Pancreas (tissue), 10 donors: ENCODE measurements around the gene GABRG2. TPM values are rescaled to one million over a fixed set of nuclear protein-coding genes. Genes with fewer than 3 reads are reported as not detected.
A peak's percentile ranks its signal among the peaks of the same experiment; 100 is the strongest.

Experiments
- ATAC-seq, 4 donors: fragments of 200-7000 bp; cut with Tn5 transposase; one replicate each; pipeline versions ENCODE4 v1.8.0 to v1.9.1; 2020; ENCODE audit warnings: mild to moderate bottlenecking in 4 of 4, moderate library complexity in 4 of 4
- DNase-seq, 6 donors: peaks; one replicate each; pipeline ENCODE4 v3.0.0-alpha.2; 2020
- FAIRE-seq: peaks from 2 replicates; lab custom pipeline; 2012; peaks lifted over from hg19 to GRCh38; lab: Jason Lieb, UNC
- H3K27ac ChIP-seq, 4 donors: fragments of 200-600 bp; sonication (generic); 1 replicate in 3 of 4; 2 replicates in 1 of 4; pipeline versions ENCODE4 v1.5.0 to v1.8.0; 2020
- H3K27me3 ChIP-seq, 4 donors: fragments of 200-600 bp; one replicate each; pipeline ENCODE4 v1.8.0; 2021
- H3K36me3 ChIP-seq, 3 donors: fragments of 200-600 bp; sonication (generic) in 1 of 3; one replicate each; pipeline versions ENCODE4 v1.5.0 to v1.8.0; 2020 to 2021
- H3K4me1 ChIP-seq, 3 donors: fragments of 200-600 bp; one replicate each; pipeline ENCODE4 v1.8.0; 2021
- H3K4me3 ChIP-seq, 4 donors: fragments of 200-600 bp; sonication (generic) in 2 of 4; one replicate each; pipeline versions ENCODE4 v1.5.0 to v1.8.0; 2020 to 2021
- H3K9me3 ChIP-seq, 4 donors: fragments of 200-600 bp; one replicate each; pipeline ENCODE4 v1.8.0; 2021
- WGBS, 2 donors: extraction: QIAGEN DNeasy Blood & Tissue Kit; methylation state at CpG; one replicate each; pipeline ENCODE4 v1.1.7; 2013; 5-methylcytosine and 5-hydroxymethylcytosine counted together
- intact Hi-C, 3 donors: fragments of 100-400 bp; cut with DNase I; formaldehyde crosslinking; loops; one replicate each; pipeline versions ENCODE4 v1.11.1 to v1.14.2; 2022
- polyA plus RNA-seq, 2 donors: library from polyadenylated mRNA; stranded (reverse); fragments of 200-250 nt; gene quantifications; one replicate each; pipeline ENCODE4 v1.2.3, GENCODE V29; 2013
- total RNA-seq, 6 donors: library from RNA; stranded (reverse); fragmentation: NEBNext Ultra II Directional in 4 of 6; extraction: Animal tissue kit (Norgen Biotek cat#: 25700) in 4 of 6; gene quantifications; one replicate each; pipeline versions ENCODE4 v1.2.1 to v1.2.4, GENCODE V29; 2021 to 2023
- TF ChIP-seq, protein P1 (sequence below), 4 donors: fragments of 200-600 bp; sonication (generic) in 3 of 4; IDR thresholded peaks; one replicate each; pipeline versions ENCODE4 v1.5.0 to v1.8.0; 2021; ENCODE audit warnings: antibody characterized with exemption in 4 of 4
- donor health status: healthy with polysubstance abuse.
- donor health status: DM: no; HTN: no; CAD: no; lungs with moderate emphysema.
- donor health status: DM: no; HTN: no; CAD: no.
- donor health status: control.
- donor health status: control.
- donor health status: Bipolar disorder and iron deficiency.
- donor health status: DM: yes; HTN: yes; CAD: no.
- donor health status: DM: no; HTN: no; CAD: no.
- donor health status: DM: no; HTN: no; CAD: no.
- donor health status: DM: yes; HTN: yes; CAD: no.

Gene GABRG2
- total and polyA plus RNA-seq, 8 donors = 0.22 to 1.5 (median 0.45) TPM; not detected in 2

DNA sequence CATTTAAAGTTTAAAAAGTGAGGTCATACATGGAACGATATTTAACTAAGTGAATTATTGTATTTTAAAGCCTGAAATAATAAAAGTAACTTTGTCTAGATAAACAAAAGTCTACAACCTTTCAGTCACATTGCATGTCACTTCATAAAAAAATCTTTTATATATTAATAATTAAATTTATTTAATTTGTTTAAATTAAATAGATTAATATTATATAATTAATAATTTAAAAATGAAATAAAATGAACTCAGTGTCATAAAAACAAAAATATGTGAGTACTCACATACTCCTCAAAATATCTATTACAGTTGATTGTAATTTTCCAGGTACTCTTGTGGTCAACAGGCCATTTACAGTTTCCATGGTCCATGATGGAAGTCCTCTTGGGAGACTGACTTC is 11.2 kb downstream of the GABRG2 start:
- FAIRE-seq (peak; percentile 45), ATAC-seq (no peak), DNase-seq (no peak)
- no peaks in the 10 kb centered on the region for H3K36me3 ChIP-seq
- TF ChIP-seq, protein P1, sequence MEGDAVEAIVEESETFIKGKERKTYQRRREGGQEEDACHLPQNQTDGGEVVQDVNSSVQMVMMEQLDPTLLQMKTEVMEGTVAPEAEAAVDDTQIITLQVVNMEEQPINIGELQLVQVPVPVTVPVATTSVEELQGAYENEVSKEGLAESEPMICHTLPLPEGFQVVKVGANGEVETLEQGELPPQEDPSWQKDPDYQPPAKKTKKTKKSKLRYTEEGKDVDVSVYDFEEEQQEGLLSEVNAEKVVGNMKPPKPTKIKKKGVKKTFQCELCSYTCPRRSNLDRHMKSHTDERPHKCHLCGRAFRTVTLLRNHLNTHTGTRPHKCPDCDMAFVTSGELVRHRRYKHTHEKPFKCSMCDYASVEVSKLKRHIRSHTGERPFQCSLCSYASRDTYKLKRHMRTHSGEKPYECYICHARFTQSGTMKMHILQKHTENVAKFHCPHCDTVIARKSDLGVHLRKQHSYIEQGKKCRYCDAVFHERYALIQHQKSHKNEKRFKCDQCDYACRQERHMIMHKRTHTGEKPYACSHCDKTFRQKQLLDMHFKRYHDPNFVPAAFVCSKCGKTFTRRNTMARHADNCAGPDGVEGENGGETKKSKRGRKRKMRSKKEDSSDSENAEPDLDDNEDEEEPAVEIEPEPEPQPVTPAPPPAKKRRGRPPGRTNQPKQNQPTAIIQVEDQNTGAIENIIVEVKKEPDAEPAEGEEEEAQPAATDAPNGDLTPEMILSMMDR (IDR thresholded peaks at IDR 0.05) = no peak
- no peaks in the 10 kb centered on the region for H3K4me1 ChIP-seq
- WGBS, 2 donors = 68 to 88% methylated on average over 1 of the region's 1 CpG
- H3K9me3 ChIP-seq = no peaks in the 10 kb centered on the region
- no peak overlapping the region for H3K4me3 ChIP-seq
- H3K27ac ChIP-seq = no peak overlapping the region
- intact Hi-C loops = no loop called here
- H3K27me3 ChIP-seq = no peaks in the 10 kb centered on the region

DNA sequence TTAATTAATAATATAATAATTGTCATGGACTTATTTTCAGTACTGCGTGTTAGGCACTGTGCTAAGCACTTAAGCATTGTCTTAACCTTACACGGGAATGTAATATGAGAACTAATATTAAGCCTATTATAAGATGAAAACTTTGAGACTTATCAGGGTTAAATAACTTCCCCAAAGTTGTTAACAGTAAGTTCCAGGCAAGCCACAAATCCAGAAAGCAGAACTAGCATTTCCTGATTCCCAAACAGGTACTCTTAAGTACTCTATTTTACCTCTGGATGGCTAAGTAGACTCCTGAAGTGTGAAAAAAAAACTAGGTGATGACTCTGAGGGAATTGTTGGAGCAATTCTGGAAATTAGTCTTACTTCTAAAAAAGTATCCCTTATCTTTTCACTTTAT is 23.8 kb downstream of the GABRG2 start:
- ATAC-seq = no peak
- Histone ChIP-seq H3K9me3 (no peaks in the 10 kb centered on the region), H3K27ac (no peak overlapping the region), H3K27me3 (no peaks in the 10 kb centered on the region), H3K4me3 (no peak overlapping the region), H3K4me1 (no peaks in the 10 kb centered on the region), H3K36me3 (no peaks in the 10 kb centered on the region)
- DNase-seq = no peak
- intact Hi-C loops = no loop called here
- WGBS, 2 donors = 59 to 77% methylated on average over 2 of the region's 2 CpGs
- TF ChIP-seq, protein P1 (IDR thresholded peaks at IDR 0.05) = no peak
- no peak for FAIRE-seq

DNA sequence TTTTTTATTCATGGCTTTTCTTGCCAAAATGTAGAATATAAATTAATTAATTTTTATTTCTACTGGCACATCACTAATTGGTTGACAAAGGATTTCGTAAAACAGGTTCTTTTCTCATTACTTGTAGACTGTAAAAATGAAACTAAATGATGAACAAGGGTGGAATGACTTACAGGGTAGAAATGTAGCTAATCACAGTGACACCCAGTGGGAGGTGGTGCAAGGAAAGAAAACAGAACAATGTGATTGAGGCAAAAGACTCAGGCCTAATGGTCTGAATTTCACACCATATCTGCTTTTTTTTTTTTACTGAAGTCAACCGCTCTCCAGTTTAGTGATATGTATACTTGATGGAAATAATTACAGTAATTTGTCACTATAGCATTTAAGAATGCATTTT is 28.9 kb downstream of the GABRG2 start:
- Histone ChIP-seq H3K9me3 (no peaks in the 10 kb centered on the region), H3K36me3 (no peaks in the 10 kb centered on the region), H3K27ac (no peak overlapping the region), H3K27me3 (no peaks in the 10 kb centered on the region), H3K4me1 (no peaks in the 10 kb centered on the region), H3K4me3 (no peak overlapping the region)
- TF ChIP-seq, protein P1 (IDR thresholded peaks at IDR 0.05) = no peak
- ATAC-seq = peak in 1 of 4 donors; percentile 44
- no peak for FAIRE-seq
- DNase-seq = no peak
- intact Hi-C loops = no loop called here
- WGBS, 2 donors = 43 to 56% methylated on average over 2 of the region's 2 CpGs

DNA sequence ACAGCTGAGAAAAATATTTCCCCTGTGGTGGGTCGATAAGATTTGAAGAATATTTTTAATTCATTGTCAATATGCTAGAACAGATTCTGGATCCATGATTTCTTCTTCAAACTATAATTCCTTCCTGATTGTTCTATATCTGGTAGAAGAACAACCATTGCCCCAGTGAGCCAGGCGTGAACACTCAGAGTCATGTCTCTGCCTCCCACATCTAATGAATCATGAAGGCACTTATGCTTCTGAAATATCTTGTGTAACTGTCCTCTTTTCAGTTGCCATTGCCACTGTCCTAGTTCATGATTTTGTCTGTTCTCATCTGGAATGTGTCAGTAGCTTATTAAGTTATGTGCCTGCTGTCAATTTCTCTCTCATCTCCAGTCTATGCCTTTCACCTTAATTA is 40.0 kb downstream of the GABRG2 start:
- no peaks in the 10 kb centered on the region for H3K36me3 ChIP-seq
- ATAC-seq = no peak
- TF ChIP-seq, protein P1 (IDR thresholded peaks at IDR 0.05) = no peak
- no peaks in the 10 kb centered on the region for H3K4me1 ChIP-seq
- no peak overlapping the region for H3K4me3 ChIP-seq
- intact Hi-C loops = no loop called here
- H3K27me3 ChIP-seq = no peaks in the 10 kb centered on the region
- no peak for DNase-seq
- H3K27ac ChIP-seq = no peak overlapping the region
- FAIRE-seq = no peak
- no peaks in the 10 kb centered on the region for H3K9me3 ChIP-seq
- 50 to 69% methylated on average over 2 of the region's 2 CpGs for WGBS, 2 donors

DNA sequence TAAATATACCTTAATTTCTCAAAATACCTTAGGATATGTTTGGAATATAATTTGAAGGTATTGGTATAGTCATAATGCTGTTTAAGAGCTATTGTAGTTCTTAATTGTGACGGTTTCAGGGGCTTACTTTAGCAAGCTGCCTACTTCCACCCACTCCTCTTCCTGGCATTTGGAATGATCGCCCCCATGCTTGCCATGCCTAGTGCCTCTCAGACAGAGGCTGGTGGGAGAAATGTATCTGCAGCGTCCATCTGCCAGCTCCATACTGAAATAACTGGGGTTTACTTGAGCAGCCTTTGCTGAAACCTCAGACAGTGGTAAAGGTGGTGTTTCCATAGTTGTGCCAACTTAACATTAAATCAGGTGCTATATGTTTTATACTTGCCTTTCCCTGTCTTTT is 52.2 kb downstream of the GABRG2 start:
- WGBS, 2 donors = 52 to 66% methylated on average over 3 of the region's 3 CpGs
- Histone ChIP-seq H3K9me3 (no peaks in the 10 kb centered on the region), H3K4me1 (no peaks in the 10 kb centered on the region), H3K36me3 (no peaks in the 10 kb centered on the region), H3K27me3 (no peaks in the 10 kb centered on the region), H3K27ac (no peak overlapping the region), H3K4me3 (no peak overlapping the region)
- no peak for FAIRE-seq
- ATAC-seq = no peak
- DNase-seq = no peak
- intact Hi-C loops = no loop called here
- TF ChIP-seq, protein P1 (IDR thresholded peaks at IDR 0.05) = no peak
